Measurements from ENCODE around the gene ELL2. TPM values are rescaled to one million over a fixed set of nuclear protein-coding genes. Genes with fewer than 3 reads are reported as not detected.
A peak's percentile ranks its signal among the peaks of the same experiment; 100 is the strongest.

The ELL2 gene
- total and polyA plus RNA-seq, 2 of the 13 experiments (the other 11 are each of a cell fraction or from before 2014, with no cell fraction given): 78.9 to 97.1 TPM

DNA sequence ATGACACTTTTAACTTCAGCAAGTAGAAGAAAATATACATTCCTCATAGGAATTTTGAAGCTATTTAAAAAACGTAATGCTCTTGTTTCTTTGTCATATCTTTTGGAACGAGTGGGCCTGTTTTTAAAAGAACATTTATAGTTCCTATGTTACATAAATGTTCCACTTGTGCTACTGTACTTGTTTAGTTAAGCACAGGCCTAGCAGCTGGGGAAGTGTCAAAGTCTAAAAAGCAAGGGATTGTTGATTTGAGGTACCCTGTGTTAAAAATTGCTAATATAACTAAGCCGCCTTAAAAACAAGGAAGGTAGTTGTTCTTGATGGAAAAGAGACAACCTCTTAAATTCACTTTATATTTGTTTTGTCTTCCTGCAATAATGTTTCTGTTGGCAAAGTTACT, 27.2 kb upstream of the ELL2 start (continued):
- TF ChIP-seq XRCC5 (optimal IDR thresholded peaks at IDR 0.05; ENCODE audit: low read length): no peak
- TF ChIP-seq, protein P1, sequence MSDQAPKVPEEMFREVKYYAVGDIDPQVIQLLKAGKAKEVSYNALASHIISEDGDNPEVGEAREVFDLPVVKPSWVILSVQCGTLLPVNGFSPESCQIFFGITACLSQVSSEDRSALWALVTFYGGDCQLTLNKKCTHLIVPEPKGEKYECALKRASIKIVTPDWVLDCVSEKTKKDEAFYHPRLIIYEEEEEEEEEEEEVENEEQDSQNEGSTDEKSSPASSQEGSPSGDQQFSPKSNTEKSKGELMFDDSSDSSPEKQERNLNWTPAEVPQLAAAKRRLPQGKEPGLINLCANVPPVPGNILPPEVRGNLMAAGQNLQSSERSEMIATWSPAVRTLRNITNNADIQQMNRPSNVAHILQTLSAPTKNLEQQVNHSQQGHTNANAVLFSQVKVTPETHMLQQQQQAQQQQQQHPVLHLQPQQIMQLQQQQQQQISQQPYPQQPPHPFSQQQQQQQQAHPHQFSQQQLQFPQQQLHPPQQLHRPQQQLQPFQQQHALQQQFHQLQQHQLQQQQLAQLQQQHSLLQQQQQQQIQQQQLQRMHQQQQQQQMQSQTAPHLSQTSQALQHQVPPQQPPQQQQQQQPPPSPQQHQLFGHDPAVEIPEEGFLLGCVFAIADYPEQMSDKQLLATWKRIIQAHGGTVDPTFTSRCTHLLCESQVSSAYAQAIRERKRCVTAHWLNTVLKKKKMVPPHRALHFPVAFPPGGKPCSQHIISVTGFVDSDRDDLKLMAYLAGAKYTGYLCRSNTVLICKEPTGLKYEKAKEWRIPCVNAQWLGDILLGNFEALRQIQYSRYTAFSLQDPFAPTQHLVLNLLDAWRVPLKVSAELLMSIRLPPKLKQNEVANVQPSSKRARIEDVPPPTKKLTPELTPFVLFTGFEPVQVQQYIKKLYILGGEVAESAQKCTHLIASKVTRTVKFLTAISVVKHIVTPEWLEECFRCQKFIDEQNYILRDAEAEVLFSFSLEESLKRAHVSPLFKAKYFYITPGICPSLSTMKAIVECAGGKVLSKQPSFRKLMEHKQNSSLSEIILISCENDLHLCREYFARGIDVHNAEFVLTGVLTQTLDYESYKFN (CRISPR knock-in tag; conservative IDR thresholded peaks at IDR 0.05): peak; percentile 92
- no peak for TF ChIP-seq HES4 (CRISPR knock-in tag; IDR thresholded peaks at IDR 0.05; ENCODE audit: borderline replicate concordance)
- no peak for TF ChIP-seq REL (CRISPR knock-in tag; conservative IDR thresholded peaks at IDR 0.05)
- TF ChIP-seq, protein P2, sequence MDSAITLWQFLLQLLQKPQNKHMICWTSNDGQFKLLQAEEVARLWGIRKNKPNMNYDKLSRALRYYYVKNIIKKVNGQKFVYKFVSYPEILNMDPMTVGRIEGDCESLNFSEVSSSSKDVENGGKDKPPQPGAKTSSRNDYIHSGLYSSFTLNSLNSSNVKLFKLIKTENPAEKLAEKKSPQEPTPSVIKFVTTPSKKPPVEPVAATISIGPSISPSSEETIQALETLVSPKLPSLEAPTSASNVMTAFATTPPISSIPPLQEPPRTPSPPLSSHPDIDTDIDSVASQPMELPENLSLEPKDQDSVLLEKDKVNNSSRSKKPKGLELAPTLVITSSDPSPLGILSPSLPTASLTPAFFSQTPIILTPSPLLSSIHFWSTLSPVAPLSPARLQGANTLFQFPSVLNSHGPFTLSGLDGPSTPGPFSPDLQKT (CRISPR knock-in tag; IDR thresholded peaks at IDR 0.05; ENCODE audit: borderline replicate concordance): no peak
- TF ChIP-seq BCL3 (CRISPR knock-in tag; IDR thresholded peaks at IDR 0.05): no peak
- no peak for TF ChIP-seq HOXA7 (CRISPR knock-in tag; IDR thresholded peaks at IDR 0.05)
- peak; percentile 91 for TF ChIP-seq HNF4A (CRISPR knock-in tag; IDR thresholded peaks at IDR 0.05)
- TF ChIP-seq FOXO1 (CRISPR knock-in tag; IDR thresholded peaks at IDR 0.05): peak; percentile 72; the same call in 1 of the 2 replicates
- TF ChIP-seq KAT7 (CRISPR knock-in tag; IDR thresholded peaks at IDR 0.05; ENCODE audit: borderline replicate concordance): no peak
- TF ChIP-seq HOXA3 (CRISPR knock-in tag; IDR thresholded peaks at IDR 0.05): no peak
- TF ChIP-seq ZNF691 (CRISPR knock-in tag; IDR thresholded peaks at IDR 0.05; ENCODE audit: borderline replicate concordance, low read depth): no peak
- TF ChIP-seq TRIM24 (CRISPR knock-in tag; IDR thresholded peaks at IDR 0.05): no peak
- no peak for TF ChIP-seq LCORL (IDR thresholded peaks at IDR 0.05)
- no peak for TF ChIP-seq LCORL (CRISPR knock-in tag; IDR thresholded peaks at IDR 0.05)
- no peak for TF ChIP-seq ZNF407 (CRISPR knock-in tag; IDR thresholded peaks at IDR 0.05; ENCODE audit: not compliant biosample characterization)

Measured in HepG2 (cell line).